Adipocyte (in vitro differentiated cells): ENCODE measurements around the gene ERCC6.

ENCODE experiments used
- DNase-seq: peaks from one replicate; pipeline ENCODE4 v3.0.0-alpha.2; 2015; ENCODE audit warnings: low read depth
- H3K27me3 ChIP-seq: replicated peaks from 2 replicates; pipeline ENCODE4 v1.7.0; 2013; ENCODE audit warnings: mild to moderate bottlenecking, low read length, moderate library complexity; ENCODE audit not compliant: control insufficient read depth, insufficient read depth
- H3K36me3 ChIP-seq: 2 replicates; pipeline ENCODE4 v1.7.0; 2013; ENCODE audit warnings: low read length, mild to moderate bottlenecking, moderate library complexity; ENCODE audit not compliant: control insufficient read depth, insufficient read depth, severe bottlenecking
- H3K4me1 ChIP-seq: 2 replicates; pipeline ENCODE4 v1.7.0; 2013; ENCODE audit warnings: mild to moderate bottlenecking, low read length, moderate library complexity; ENCODE audit not compliant: control insufficient read depth, insufficient read depth
- H3K4me3 ChIP-seq: 2 replicates; pipeline ENCODE4 v1.7.0; 2013; ENCODE audit warnings: mild to moderate bottlenecking, low read length, moderate library complexity
- H3K9ac ChIP-seq: 2 replicates; pipeline ENCODE4 v1.7.0; 2013; ENCODE audit warnings: mild to moderate bottlenecking, low read length, moderate library complexity
- H3K9me3 ChIP-seq: 2 replicates; pipeline ENCODE4 v1.7.0; 2013; ENCODE audit warnings: mild to moderate bottlenecking, low read length, moderate library complexity; ENCODE audit not compliant: control insufficient read depth

The ERCC6 gene

DNA sequence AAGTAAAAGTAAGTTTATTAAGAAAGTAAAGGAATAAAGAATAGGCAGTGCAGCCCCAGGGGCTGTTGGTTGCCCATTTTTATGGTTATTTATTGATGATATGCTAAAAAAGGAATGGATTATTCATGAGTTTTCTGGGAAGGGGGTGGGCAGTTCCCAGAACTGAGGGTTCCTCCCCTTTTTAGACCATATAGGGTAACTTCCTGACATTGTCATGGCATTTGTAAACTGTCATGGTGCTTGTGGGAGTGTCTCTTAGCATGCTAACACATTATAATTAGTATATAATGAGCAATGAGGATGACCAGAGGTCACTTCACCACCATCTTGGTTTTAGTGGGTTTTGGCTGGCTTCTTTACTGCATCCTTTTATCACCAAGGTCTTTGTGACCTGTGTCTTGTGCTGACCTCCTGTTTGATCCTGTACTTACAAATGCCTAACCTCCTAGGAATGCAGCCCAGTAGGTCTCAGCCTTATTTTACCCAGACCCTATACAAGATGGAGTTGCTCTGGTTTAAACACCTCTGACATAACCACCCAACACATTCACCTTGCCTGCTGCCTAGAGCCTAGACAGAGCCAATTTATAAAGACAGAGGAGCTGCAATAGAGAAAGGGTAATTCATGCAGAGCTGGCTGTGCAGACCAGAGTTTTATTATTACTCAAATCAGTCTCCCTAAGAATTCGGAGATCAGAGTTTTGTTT is 10.9 kb upstream of the ERCC6 start:
- H3K9ac ChIP-seq, result no peak overlapping the region
- peaks cover 5% of the 10 kb centered on the region for H3K9me3 ChIP-seq
- no peak overlapping the region for H3K4me3 ChIP-seq
- DNase-seq, result no peak
- no peaks in the 10 kb centered on the region for H3K27me3 ChIP-seq
- H3K36me3 ChIP-seq, result no peaks in the 10 kb centered on the region
- H3K4me1 ChIP-seq, result peaks cover 19% of the 10 kb centered on the region

DNA sequence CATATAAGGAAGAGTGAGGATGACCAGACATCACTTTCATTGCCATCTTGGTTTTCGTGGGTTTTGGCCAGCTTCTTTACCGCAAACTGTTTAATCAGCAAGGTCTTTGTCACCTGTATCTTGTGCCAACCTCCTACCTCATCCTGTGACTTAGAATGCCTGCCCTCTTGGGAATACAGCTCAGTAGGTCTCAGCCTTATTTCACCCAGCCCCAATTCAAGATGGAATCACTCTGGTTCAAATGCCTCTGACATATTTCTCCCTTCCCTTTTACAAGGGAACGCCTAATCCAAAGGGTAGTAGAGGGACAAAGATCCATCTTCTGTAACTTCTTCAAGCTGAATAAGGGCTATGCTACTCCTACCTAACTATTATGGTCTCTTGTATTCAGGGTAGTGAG is 4.7 kb upstream of the ERCC6 start:
- no peaks in the 10 kb centered on the region for H3K36me3 ChIP-seq
- peaks cover 6% of the 10 kb centered on the region for H3K4me1 ChIP-seq
- no peak overlapping the region for H3K4me3 ChIP-seq
- H3K9ac ChIP-seq, result no peak overlapping the region
- no peaks in the 10 kb centered on the region for H3K27me3 ChIP-seq
- H3K9me3 ChIP-seq, result peaks cover 6% of the 10 kb centered on the region
- no peak for DNase-seq

DNA sequence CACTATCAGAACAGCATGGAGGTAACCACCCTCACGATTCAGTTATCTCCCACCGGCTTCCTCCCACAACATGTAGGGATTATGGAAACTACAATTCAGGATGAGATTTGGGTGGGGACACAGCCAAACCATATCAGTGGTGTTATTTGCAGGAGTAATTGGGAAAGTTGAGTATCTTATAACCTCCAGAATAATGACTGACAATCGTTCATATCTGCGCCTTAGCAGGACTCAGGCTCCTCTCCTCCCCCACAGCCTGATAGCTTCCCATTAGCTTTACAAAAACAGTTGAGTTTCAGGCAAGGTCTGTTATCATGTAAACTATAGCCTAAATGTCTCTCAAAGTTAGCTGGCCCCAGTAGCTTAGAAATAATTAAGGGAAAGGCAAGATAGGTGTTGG is 3.4 kb upstream of the ERCC6 start:
- H3K9me3 ChIP-seq, result peaks cover 6% of the 10 kb centered on the region
- H3K4me3 ChIP-seq, result no peak overlapping the region
- peaks cover 16% of the 10 kb centered on the region for H3K4me1 ChIP-seq
- no peaks in the 10 kb centered on the region for H3K36me3 ChIP-seq
- DNase-seq, result no peak
- H3K27me3 ChIP-seq, result no peaks in the 10 kb centered on the region
- H3K9ac ChIP-seq, result no peak overlapping the region

DNA sequence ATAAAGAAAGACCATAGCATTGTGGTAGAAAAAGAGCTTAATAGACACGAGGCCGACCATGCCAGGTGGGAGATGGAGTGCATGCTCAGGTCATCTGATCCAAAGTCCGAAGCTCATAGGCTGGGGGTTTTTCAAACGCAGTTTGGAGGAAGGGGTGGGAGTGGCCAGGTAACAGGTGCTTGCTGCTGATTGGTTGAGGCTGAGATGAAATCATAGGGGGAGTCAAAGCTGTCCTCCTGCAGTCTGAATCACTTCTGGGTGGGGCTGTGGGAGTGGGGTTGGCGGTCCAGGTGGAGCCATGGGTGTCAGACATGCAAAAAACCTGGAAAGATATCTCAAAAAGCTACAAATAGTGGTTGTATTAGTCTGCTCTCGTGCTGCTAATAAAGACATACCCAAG is 2.8 kb upstream of the ERCC6 start:
- Histone ChIP-seq H3K36me3 (no peaks in the 10 kb centered on the region), H3K4me3 (no peak overlapping the region), H3K27me3 (no peaks in the 10 kb centered on the region), H3K9ac (no peak overlapping the region), H3K9me3 (peaks cover 6% of the 10 kb centered on the region), H3K4me1 (peaks cover 17% of the 10 kb centered on the region)
- no peak for DNase-seq

DNA sequence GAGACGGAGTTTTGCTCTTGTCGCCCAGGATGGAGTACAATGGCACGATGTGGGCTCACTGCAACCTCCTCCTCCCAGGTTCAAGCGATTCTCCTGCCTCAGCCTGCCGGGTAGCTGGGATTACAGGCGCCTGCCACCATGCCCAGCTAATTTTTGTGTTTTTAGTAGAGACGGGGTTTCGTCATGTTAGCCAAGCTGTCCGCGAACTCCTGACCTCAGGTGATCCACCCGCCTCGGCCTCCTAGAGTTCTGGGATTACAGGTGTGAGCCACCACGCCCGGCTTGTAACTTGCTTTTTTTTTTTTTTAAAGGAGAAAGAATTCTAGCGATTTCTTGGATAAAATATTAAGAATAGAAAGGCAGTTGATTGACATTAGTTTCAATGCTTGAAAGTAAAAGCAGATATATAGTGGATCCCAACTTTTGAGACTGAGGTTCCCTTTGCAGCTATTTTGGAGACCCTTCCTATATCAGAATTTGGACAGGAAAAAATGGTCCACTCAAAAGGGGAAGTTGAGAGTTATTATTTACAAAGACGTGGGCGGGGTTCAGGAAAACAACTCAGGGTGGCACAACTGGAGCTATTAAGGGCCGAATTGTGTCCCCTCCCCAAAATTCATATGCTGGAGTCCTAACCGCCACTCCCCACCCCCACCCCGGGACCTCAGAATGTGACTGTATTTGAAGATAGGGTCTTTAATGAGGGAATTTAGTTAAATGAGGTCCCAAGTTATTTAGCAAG is 1.3 kb upstream of the ERCC6 start:
- DNase-seq, result no peak
- Histone ChIP-seq H3K4me3 (no peak overlapping the region), H3K36me3 (no peaks in the 10 kb centered on the region)

DNA sequence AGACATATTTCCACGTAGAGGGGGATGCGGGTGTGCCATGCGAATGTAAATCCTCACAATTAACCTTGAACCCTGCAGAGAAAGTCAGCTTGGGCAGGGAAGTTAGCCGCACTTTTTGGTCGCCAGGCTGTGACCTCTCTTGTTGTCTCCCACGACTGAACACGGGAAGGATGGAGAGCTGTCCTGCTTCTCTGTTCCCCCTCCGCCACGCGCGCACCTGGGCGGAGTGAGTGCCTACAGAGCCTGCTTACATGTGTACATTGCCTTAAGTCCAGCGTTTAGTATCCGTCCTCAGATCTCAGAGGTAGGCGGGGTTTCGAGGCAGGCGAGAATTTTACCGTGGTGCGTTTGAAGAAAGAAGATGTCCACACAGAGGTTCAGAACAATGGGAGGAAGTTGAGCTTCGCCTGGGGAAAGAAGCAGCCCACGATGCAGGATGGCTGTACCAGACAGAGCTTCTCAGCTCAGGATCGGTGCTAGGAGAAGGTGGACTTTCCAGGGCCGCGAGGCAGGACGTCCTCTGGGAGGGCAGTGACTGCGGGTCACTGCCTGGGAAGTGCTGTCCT is 482 bp upstream of the ERCC6 start:
- Histone ChIP-seq H3K36me3 (no peaks in the 10 kb centered on the region), H3K4me3 (peak overlapping the region; percentile 92), H3K9ac (peak overlapping the region; percentile 87), H3K4me1 (peaks cover 40% of the 10 kb centered on the region), H3K9me3 (no peaks in the 10 kb centered on the region), H3K27me3 (no peaks in the 10 kb centered on the region)
- peak; percentile 60 for DNase-seq

More for the DNA sequence above, 1.3 kb upstream of the ERCC6 start:
- H3K9me3 ChIP-seq, result peaks cover 6% of the 10 kb centered on the region
- H3K4me1 ChIP-seq, result peaks cover 32% of the 10 kb centered on the region
- H3K27me3 ChIP-seq, result no peaks in the 10 kb centered on the region
- H3K9ac ChIP-seq, result no peak overlapping the region

DNA sequence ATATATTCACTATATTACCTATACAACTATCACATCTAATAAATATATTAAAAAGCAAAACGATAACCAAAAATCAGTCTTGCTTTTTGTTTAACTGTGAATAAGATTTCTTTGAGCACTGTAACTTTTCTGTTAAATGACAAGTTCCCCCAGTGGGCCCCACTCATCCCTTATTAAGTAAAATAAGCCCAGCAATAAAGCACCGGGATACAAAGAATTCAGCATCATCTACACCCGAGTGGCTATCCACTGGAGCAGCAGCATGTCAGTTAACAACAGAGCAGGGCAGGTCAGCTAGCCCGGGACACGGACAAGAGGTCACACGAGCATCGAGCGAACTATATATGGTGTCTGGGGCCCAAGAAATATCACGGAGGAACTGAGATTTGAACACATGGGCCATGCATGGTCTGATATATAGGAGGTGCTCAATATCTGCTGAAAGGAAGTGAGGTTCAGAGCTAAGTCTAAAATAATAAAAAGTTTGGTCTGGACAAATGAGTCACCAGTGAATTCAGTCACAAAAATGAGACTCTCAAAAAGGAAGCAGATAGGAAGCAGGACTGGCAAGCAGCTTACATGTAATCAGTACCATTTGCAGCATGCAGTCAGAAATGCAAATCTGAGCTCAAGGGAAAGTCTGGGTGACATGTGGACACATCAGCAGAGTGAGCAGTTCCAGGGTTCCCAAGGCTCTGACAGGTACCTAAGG is 4.1 kb downstream of the ERCC6 start:
- Histone ChIP-seq H3K9ac (peak overlapping the region; percentile 32), H3K4me3 (peak overlapping the region; percentile 5), H3K4me1 (peaks cover 44% of the 10 kb centered on the region), H3K9me3 (no peaks in the 10 kb centered on the region), H3K36me3 (peaks cover 30% of the 10 kb centered on the region), H3K27me3 (no peaks in the 10 kb centered on the region)
- peak; percentile 79 for DNase-seq

DNA sequence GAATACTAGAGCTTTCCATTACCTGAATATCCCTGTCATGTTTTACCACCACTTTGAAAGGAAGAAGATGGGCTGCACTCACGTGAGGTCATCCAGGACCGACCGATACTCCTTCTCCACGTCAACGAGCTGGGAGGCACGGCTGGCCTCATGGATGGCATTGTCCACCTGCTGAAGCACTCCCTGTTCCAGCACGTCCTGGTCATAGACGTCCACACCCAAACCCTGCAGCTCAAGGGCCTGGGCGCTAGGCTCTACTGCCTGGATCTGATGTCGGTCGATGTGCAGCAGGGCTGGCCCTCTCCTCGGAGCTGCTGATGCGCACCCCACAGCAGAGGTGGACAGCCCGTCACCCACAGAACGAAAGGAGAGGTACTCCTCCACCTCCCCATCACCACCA is 6.5 kb downstream of the ERCC6 start:
- DNase-seq, result no peak
- Histone ChIP-seq H3K4me1 (peaks cover 29% of the 10 kb centered on the region), H3K9ac (no peak overlapping the region), H3K36me3 (peaks cover 54% of the 10 kb centered on the region), H3K27me3 (no peaks in the 10 kb centered on the region), H3K9me3 (no peaks in the 10 kb centered on the region), H3K4me3 (no peak overlapping the region)

DNA sequence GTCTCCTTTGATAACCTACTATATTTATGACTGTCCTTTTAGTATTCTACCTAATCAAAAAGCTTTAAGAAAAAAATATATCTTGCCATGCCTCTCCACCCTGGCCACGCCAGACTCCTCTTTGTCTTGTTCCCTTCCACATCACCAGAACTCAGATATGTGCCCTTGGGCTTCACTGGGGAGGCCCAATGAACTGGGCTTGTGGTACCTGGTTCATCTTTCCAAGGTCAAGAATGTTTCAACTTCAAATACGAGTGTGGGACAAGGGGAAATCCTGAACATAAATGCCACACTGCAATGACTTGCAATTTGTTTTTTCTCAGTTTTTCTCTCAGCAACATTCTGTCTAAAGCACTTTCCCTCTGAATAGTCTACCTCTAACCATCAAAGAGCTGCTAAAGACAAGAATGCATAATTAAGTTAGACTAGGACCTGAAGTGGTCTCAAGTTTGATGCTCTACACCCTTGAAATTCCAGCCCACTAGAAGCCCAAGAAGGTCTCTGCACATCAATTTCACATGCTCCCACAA is 9.9 kb downstream of the ERCC6 start:
- H3K4me3 ChIP-seq, result no peak overlapping the region
- peaks cover 9% of the 10 kb centered on the region for H3K4me1 ChIP-seq
- H3K9ac ChIP-seq, result no peak overlapping the region
- DNase-seq, result no peak
- H3K9me3 ChIP-seq, result no peaks in the 10 kb centered on the region
- H3K36me3 ChIP-seq, result peaks cover 87% of the 10 kb centered on the region
- no peaks in the 10 kb centered on the region for H3K27me3 ChIP-seq

DNA sequence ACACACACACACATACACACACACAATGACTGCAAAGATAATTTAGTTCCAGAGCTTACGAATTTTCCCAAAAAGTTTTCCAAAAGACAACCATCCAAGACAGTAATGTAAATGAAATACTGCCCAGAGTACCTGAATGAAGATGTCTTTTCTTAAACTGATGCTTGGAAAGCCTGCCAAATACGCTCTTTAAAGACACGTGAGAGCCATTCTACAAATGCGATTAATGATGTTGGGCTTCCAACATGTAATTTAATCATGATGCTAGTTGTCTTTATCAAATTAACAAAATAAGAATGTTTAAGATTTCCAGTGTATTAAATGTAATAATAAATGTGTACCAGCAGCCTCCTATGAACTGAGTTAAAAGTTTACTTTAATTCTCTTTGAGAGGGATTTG is 11.1 kb downstream of the ERCC6 start:
- Histone ChIP-seq H3K4me3 (no peak overlapping the region), H3K36me3 (peaks cover 99% of the 10 kb centered on the region), H3K9me3 (no peaks in the 10 kb centered on the region), H3K4me1 (peaks cover 9% of the 10 kb centered on the region), H3K9ac (no peak overlapping the region), H3K27me3 (no peaks in the 10 kb centered on the region)
- no peak for DNase-seq

DNA sequence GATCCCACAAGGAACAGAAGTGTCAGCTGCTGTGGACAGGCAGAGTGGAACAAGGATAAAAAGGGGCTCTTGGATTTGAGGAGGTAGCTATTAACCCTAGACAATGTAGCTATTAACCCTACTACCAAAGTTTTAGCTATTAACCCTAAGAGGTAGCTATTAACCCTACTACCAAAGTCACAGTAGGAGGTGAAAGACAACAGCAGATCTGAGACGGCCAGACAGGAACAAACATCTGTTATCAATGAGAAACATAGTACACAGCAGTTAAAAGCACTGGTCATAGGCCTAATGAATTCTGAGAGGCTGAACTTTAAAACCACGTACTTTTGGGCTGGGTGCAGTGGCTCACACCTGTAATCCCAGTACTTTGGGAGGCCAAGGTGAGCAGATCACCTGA is 11.9 kb downstream of the ERCC6 start:
- no peaks in the 10 kb centered on the region for H3K9me3 ChIP-seq
- no peak for DNase-seq

More for the DNA sequence above, 11.9 kb downstream of the ERCC6 start:
- Histone ChIP-seq H3K27me3 (no peaks in the 10 kb centered on the region), H3K36me3 (peaks cover 96% of the 10 kb centered on the region), H3K4me3 (no peak overlapping the region), H3K9ac (no peak overlapping the region), H3K4me1 (peaks cover 9% of the 10 kb centered on the region)
